Measurements from ENCODE around the gene SMYD3. TPM values are rescaled to one million over a fixed set of nuclear protein-coding genes. Genes with fewer than 3 reads are reported as not detected.

Gene SMYD3
- total RNA-seq, 1 donor from 2014 or later, result 29.2 TPM

DNA sequence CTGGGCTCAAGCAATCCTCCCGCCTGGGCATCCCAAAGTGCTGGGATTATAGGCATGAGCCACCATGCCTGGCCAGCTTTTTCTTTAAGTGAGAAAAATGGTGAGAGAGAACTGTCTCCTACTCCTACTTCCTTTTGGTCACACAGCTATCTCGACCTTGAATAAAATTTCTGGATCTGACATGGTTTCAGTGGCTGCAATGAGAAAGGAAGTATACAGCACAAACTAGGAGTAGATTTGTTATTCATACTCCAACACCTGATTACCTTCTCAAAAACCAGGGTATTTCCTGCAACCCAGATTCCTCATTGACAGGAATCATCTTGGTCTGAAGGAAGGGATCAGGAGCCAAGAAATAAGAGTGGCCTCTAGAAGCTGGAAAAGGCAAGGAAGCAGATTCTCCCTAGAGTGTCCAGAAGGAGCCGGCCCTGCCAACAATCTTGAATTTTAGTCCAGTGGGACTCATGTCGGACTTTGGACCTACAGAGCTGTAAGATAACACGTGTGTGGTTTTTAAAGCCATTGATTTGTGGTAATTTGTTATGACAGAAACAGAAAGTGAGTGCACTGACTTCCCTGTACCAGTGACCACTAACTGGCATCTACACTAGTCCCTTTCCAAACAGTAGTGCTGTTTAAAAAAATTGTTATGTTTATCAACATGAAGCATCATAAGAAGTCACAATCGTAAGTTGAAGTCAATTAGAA, 516.6 kb downstream of the SMYD3 start:
- H3K27me3 ChIP-seq (ENCODE audit: control insufficient read depth, insufficient read depth, low read length), result no peaks in the 10 kb centered on the region
- TF ChIP-seq CTCF (IDR thresholded peaks at IDR 0.05; ENCODE audit: insufficient read depth, low read length, poor library complexity, severe bottlenecking), result no peak
- no peaks in the 10 kb centered on the region for H3K36me3 ChIP-seq (ENCODE audit: control insufficient read depth, insufficient read depth, low read length)
- DNase-seq (ENCODE audit: low read depth), result no peak
- H3K4me3 ChIP-seq (ENCODE audit: low read depth, low read length), result no peak overlapping the region

GRCh38 chr1:245988393-245989078, 518.5 kb downstream of the SMYD3 start:
- DNase-seq (ENCODE audit: low read depth), result no peak
- no peak overlapping the region for H3K4me3 ChIP-seq (ENCODE audit: low read depth, low read length)
- TF ChIP-seq CTCF (IDR thresholded peaks at IDR 0.05; ENCODE audit: insufficient read depth, low read length, poor library complexity, severe bottlenecking), result no peak
- no peaks in the 10 kb centered on the region for H3K27me3 ChIP-seq (ENCODE audit: control insufficient read depth, insufficient read depth, low read length)
- no peaks in the 10 kb centered on the region for H3K36me3 ChIP-seq (ENCODE audit: control insufficient read depth, insufficient read depth, low read length)

- Histone ChIP-seq H3K36me3 (ENCODE audit: control insufficient read depth, insufficient read depth, low read length) (no peaks in the 10 kb centered on the region), H3K4me3 (ENCODE audit: low read depth, low read length) (no peak overlapping the region), H3K27me3 (ENCODE audit: control insufficient read depth, insufficient read depth, low read length) (no peaks in the 10 kb centered on the region)
- no peak for DNase-seq (ENCODE audit: low read depth)
- no peak for TF ChIP-seq CTCF (IDR thresholded peaks at IDR 0.05; ENCODE audit: insufficient read depth, low read length, poor library complexity, severe bottlenecking)
Measured at GRCh38 chr1:245987997-245988392, 519.1 kb downstream of the SMYD3 start.

GRCh38 chr1:245987577-245987976, 519.5 kb downstream of the SMYD3 start:
- Histone ChIP-seq H3K36me3 (ENCODE audit: control insufficient read depth, insufficient read depth, low read length) (no peaks in the 10 kb centered on the region), H3K4me3 (ENCODE audit: low read depth, low read length) (no peak overlapping the region), H3K27me3 (ENCODE audit: control insufficient read depth, insufficient read depth, low read length) (no peaks in the 10 kb centered on the region)
- DNase-seq (ENCODE audit: low read depth), result no peak
- no peak for TF ChIP-seq CTCF (IDR thresholded peaks at IDR 0.05; ENCODE audit: insufficient read depth, low read length, poor library complexity, severe bottlenecking)

- no peak for TF ChIP-seq CTCF (IDR thresholded peaks at IDR 0.05; ENCODE audit: insufficient read depth, low read length, poor library complexity, severe bottlenecking)
- H3K27me3 ChIP-seq (ENCODE audit: control insufficient read depth, insufficient read depth, low read length), result no peaks in the 10 kb centered on the region
- DNase-seq (ENCODE audit: low read depth), result no peak
- no peak overlapping the region for H3K4me3 ChIP-seq (ENCODE audit: low read depth, low read length)
- H3K36me3 ChIP-seq (ENCODE audit: control insufficient read depth, insufficient read depth, low read length), result no peaks in the 10 kb centered on the region
Measured at GRCh38 chr1:245987219-245987545, 519.9 kb downstream of the SMYD3 start.

Data from kidney epithelial cell (primary cell).